ENCODE results near the gene STK16. TPM values are rescaled to one million over a fixed set of nuclear protein-coding genes. Genes with fewer than 3 reads are reported as not detected.

Gene STK16
- total and polyA plus RNA-seq, 2 of the 13 experiments (the other 11 are each of a cell fraction or from before 2014, with no cell fraction given) = 28.0 to 50.9 TPM

- TF ChIP-seq ATF7 (IDR thresholded peaks at IDR 0.05) = no peak
- TF ChIP-seq ATF7 (CRISPR knock-in tag; IDR thresholded peaks at IDR 0.05) = peak; percentile 75; the same call in 1 of the 2 replicates
- no peak for TF ChIP-seq ZSCAN12 (CRISPR knock-in tag; IDR thresholded peaks at IDR 0.05)
- no peak for TF ChIP-seq KIAA2018 (CRISPR knock-in tag; IDR thresholded peaks at IDR 0.05; ENCODE audit: borderline replicate concordance)
- TF ChIP-seq ZFY (CRISPR knock-in tag; IDR thresholded peaks at IDR 0.05) = peak; percentile 100
- TF ChIP-seq CC2D1A (CRISPR knock-in tag; IDR thresholded peaks at IDR 0.05) = peak; percentile 98; the same call in 1 of the 2 replicates
- TF ChIP-seq ZKSCAN1 (IDR thresholded peaks at IDR 0.05; ENCODE audit: low read length) = no peak
- TF ChIP-seq ZNF615 (CRISPR knock-in tag; IDR thresholded peaks at IDR 0.05; ENCODE audit: borderline replicate concordance) = no peak; the same call in 1 of the 2 replicates
- TF ChIP-seq SRF (IDR thresholded peaks at IDR 0.05; ENCODE audit: low read depth, low read length) = peak; percentile 64
- peak; percentile 99 for TF ChIP-seq ZNF558 (CRISPR knock-in tag; IDR thresholded peaks at IDR 0.05; ENCODE audit: borderline replicate concordance)
- TF ChIP-seq, protein P1, sequence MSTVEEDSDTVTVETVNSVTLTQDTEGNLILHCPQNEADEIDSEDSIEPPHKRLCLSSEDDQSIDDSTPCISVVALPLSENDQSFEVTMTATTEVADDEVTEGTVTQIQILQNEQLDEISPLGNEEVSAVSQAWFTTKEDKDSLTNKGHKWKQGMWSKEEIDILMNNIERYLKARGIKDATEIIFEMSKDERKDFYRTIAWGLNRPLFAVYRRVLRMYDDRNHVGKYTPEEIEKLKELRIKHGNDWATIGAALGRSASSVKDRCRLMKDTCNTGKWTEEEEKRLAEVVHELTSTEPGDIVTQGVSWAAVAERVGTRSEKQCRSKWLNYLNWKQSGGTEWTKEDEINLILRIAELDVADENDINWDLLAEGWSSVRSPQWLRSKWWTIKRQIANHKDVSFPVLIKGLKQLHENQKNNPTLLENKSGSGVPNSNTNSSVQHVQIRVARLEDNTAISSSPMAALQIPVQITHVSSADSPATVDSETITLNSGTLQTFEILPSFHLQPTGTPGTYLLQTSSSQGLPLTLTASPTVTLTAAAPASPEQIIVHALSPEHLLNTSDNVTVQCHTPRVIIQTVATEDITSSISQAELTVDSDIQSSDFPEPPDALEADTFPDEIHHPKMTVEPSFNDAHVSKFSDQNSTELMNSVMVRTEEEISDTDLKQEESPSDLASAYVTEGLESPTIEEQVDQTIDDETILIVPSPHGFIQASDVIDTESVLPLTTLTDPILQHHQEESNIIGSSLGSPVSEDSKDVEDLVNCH (CRISPR knock-in tag; IDR thresholded peaks at IDR 0.05) = no peak
- peak; percentile 87; the same call in 1 of the 2 replicates for TF ChIP-seq ZSCAN31 (CRISPR knock-in tag; IDR thresholded peaks at IDR 0.05; ENCODE audit: low read depth)
Observed at GRCh38 chr2:219245148-219245898, at the start of gene STK16, which contains the start of gene GLB1L (continued).
